Measurements from ENCODE around the gene MAP6.

DNA sequence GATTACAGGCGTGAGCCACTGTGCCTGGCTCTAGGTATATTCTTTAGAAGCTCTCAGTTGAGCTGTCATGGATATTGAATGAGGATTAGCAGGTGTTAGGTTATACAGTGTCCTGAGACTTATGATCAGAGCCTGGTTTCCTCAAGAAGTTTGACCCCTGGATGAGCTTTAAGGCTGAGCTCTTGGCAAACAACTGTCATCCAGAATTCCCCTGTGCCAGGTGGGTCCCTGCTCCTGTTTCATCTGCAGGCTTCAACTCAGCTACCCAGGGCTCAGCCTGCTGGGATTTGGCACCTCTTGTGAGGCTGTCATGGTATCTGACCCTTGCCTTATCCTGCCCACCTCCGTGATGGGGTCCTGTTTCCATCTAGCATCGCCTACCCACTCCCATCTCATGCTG is 82.4 kb downstream of the MAP6 start:
- TF ChIP-seq, protein P1, sequence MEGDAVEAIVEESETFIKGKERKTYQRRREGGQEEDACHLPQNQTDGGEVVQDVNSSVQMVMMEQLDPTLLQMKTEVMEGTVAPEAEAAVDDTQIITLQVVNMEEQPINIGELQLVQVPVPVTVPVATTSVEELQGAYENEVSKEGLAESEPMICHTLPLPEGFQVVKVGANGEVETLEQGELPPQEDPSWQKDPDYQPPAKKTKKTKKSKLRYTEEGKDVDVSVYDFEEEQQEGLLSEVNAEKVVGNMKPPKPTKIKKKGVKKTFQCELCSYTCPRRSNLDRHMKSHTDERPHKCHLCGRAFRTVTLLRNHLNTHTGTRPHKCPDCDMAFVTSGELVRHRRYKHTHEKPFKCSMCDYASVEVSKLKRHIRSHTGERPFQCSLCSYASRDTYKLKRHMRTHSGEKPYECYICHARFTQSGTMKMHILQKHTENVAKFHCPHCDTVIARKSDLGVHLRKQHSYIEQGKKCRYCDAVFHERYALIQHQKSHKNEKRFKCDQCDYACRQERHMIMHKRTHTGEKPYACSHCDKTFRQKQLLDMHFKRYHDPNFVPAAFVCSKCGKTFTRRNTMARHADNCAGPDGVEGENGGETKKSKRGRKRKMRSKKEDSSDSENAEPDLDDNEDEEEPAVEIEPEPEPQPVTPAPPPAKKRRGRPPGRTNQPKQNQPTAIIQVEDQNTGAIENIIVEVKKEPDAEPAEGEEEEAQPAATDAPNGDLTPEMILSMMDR (IDR thresholded peaks at IDR 0.05 in 2 of 3, conservative IDR thresholded peaks at IDR 0.05 in 1 of 3; ENCODE audit: control insufficient read depth in 2 of 3, extremely low read depth in 1 of 3, insufficient read depth in 1 of 3, low read depth in 3 of 3, low read length in 3 of 3): no peak
- TF ChIP-seq POLR2A (IDR thresholded peaks at IDR 0.05; ENCODE audit: low read depth, low read length): no peak
- TF ChIP-seq CEBPB (IDR thresholded peaks at IDR 0.05; ENCODE audit: borderline replicate concordance in 1 of 2, low read depth in 2 of 2, low read length in 2 of 2): no peak
- no peak for TF ChIP-seq EZH2 (IDR thresholded peaks at IDR 0.05; ENCODE audit: borderline replicate concordance, control insufficient read depth, low read depth, low read length)
- no peak for TF ChIP-seq SIN3A (IDR thresholded peaks at IDR 0.05; ENCODE audit: low read depth, low read length)
- no peak for TF ChIP-seq YBX1 (IDR thresholded peaks at IDR 0.05)
- TF ChIP-seq HDAC6 (IDR thresholded peaks at IDR 0.05; ENCODE audit: unreplicated experiment): no peak
- TF ChIP-seq NBN (IDR thresholded peaks at IDR 0.05): no peak
- TF ChIP-seq, protein P2, sequence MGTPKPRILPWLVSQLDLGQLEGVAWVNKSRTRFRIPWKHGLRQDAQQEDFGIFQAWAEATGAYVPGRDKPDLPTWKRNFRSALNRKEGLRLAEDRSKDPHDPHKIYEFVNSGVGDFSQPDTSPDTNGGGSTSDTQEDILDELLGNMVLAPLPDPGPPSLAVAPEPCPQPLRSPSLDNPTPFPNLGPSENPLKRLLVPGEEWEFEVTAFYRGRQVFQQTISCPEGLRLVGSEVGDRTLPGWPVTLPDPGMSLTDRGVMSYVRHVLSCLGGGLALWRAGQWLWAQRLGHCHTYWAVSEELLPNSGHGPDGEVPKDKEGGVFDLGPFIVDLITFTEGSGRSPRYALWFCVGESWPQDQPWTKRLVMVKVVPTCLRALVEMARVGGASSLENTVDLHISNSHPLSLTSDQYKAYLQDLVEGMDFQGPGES (IDR thresholded peaks at IDR 0.05): no peak
- TF ChIP-seq, protein P3, sequence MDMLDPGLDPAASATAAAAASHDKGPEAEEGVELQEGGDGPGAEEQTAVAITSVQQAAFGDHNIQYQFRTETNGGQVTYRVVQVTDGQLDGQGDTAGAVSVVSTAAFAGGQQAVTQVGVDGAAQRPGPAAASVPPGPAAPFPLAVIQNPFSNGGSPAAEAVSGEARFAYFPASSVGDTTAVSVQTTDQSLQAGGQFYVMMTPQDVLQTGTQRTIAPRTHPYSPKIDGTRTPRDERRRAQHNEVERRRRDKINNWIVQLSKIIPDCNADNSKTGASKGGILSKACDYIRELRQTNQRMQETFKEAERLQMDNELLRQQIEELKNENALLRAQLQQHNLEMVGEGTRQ (IDR thresholded peaks at IDR 0.05; ENCODE audit: borderline replicate concordance, low read depth, low read length): no peak

Measured in GM12878 (cell line).